CD4-positive, alpha-beta T cell treated with Interleukin-4 for 1 hour (primary cell): ENCODE results near the gene GMDS.

Experiments
- DNase-seq, 2 donors: peaks; one replicate each; pipeline ENCODE4 v3.0.0-alpha.2; 2020 to 2022

GMDS gene

GRCh38 chr6:1576166-1576565 lies 669.2 kb downstream of the GMDS start:
- DNase-seq = no peak

- no peak for DNase-seq
Observed at GRCh38 chr6:1575210-1576041, 670.0 kb downstream of the GMDS start.

DNA sequence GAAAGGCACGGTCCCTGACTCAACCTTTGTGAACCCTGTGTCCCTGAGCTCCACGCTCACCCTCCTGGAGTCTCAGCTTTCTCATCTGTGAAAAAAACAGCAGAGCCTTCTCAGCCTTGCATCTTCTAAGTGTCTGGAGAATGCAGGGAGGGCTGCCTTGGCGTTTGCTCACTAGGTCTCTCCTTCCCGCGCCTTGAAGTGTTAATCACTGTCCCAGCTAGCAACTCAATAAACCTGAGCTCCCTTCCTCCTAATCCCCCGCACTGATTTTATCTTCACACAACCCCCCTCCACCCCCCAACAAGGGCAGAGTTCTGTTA lies 670.6 kb downstream of the GMDS start:
- DNase-seq = no peak

- no peak for DNase-seq
Observed at GRCh38 chr6:1574083-1574761, 671.2 kb downstream of the GMDS start.
